SK-N-SH (cell line): Measurements from ENCODE around the gene GNPDA2. TPM values are rescaled to one million over a fixed set of nuclear protein-coding genes. Genes with fewer than 3 reads are reported as not detected.

Experiments used
- CTCF ChIA-PET: fragments of 300-600, 350-600 bp; formaldehyde crosslinking; extraction: SDS; loops from one replicate; lab custom pipeline; 2021; lab: Yijun Ruan, JAX
- POLR2A ChIA-PET: fragments of 350-600 bp; sonication (Branson Sonifier 250); formaldehyde crosslinking; extraction: SDS; loops from one replicate; lab custom pipeline; 2020; ENCODE audit warnings: antibody characterized with exemption, inconsistent platforms; lab: Yijun Ruan, JAX
- DNase-seq: peaks from one replicate; pipeline ENCODE4 v3.0.0; 2012
- H2AFZ ChIP-seq: fragments of 200-600 bp; sonication (generic); 2 replicates; pipeline ENCODE4 v1.8.1; 2016; ENCODE audit warnings: antibody characterized with exemption, mild to moderate bottlenecking, low read depth
- H3F3A ChIP-seq: fragments of 200-600 bp; sonication (generic); replicated peaks from 2 replicates; pipeline ENCODE3; 2016; ENCODE audit warnings: antibody characterized with exemption, mild to moderate bottlenecking; ENCODE audit not compliant: insufficient read depth
- H3K27ac ChIP-seq, 2 experiments: fragments of 200-500 bp in 1 of 2; fragments of 200-600 bp in 1 of 2; sonication (Bioruptor generic) in 1 of 2; sonication (generic), shearing (Covaris generic) in 1 of 2; 2 replicates each; pipeline versions ENCODE4 v1.5.1 to v1.6.1; 2014 to 2016; ENCODE audit warnings: low read depth in 2 of 2, inconsistent platforms in 1 of 2, low read length in 1 of 2, mild to moderate bottlenecking in 1 of 2, mixed read lengths in 1 of 2
- H3K27me3 ChIP-seq: fragments of 200-600 bp; sonication (generic), shearing (Covaris generic); 2 replicates; pipeline ENCODE4 v1.6.1; 2016; ENCODE audit warnings: mixed run types; ENCODE audit not compliant: insufficient read depth
- H3K36me3 ChIP-seq, 2 experiments: fragments of 200-500 bp in 1 of 2; fragments of 200-600 bp in 1 of 2; sonication (Bioruptor generic) in 1 of 2; sonication (generic) in 1 of 2; replicated peaks in 1 of 2; 2 replicates each; pipeline versions ENCODE3 to v1.5.1; 2014 to 2016; ENCODE audit warnings: low read length in 1 of 2, mild to moderate bottlenecking in 1 of 2; ENCODE audit not compliant: insufficient read depth in 2 of 2, control insufficient read depth in 1 of 2
- H3K4me1 ChIP-seq, 2 experiments: fragments of 200-500 bp in 1 of 2; fragments of 200-600 bp in 1 of 2; sonication (Bioruptor generic) in 1 of 2; sonication (generic), shearing (Covaris generic) in 1 of 2; 2 replicates each; pipeline versions ENCODE4 v1.5.1 to v1.6.1; 2014 to 2016; ENCODE audit warnings: low read depth in 1 of 2, low read length in 1 of 2, mixed run types in 1 of 2; ENCODE audit not compliant: insufficient read depth in 2 of 2, control insufficient read depth in 1 of 2
- H3K4me2 ChIP-seq: fragments of 200-600 bp; sonication (generic), shearing (Covaris generic); 2 replicates; pipeline ENCODE4 v1.6.1; 2017; ENCODE audit warnings: mixed run types
- H3K4me3 ChIP-seq, 2 experiments: fragments of 200-500 bp in 1 of 2; fragments of 200-600 bp in 1 of 2; sonication (Bioruptor generic) in 1 of 2; sonication (generic), shearing (Covaris generic) in 1 of 2; 2 replicates each; pipeline versions ENCODE4 v1.5.1 to v1.8.1; 2014 to 2016; ENCODE audit warnings: low read depth in 2 of 2, inconsistent platforms in 1 of 2, low read length in 1 of 2, mild to moderate bottlenecking in 1 of 2, mixed read lengths in 1 of 2, moderate library complexity in 1 of 2
- H3K79me2 ChIP-seq: fragments of 200-600 bp; sonication (generic); 2 replicates; pipeline ENCODE4 v1.8.1; 2017; ENCODE audit warnings: mild to moderate bottlenecking; ENCODE audit not compliant: insufficient read depth
- H3K9ac ChIP-seq: fragments of 200-600 bp; sonication (generic); 2 replicates; pipeline ENCODE4 v1.6.1; 2017; ENCODE audit warnings: mixed run types
- H3K9me2 ChIP-seq: fragments of 200-600 bp; sonication (generic); 2 replicates; pipeline ENCODE4 v1.6.1; 2017; ENCODE audit warnings: mixed run types
- H3K9me3 ChIP-seq: fragments of 200-600 bp; sonication (generic); 2 replicates; pipeline ENCODE4 v1.6.1; 2017; ENCODE audit warnings: mixed run types, mild to moderate bottlenecking, moderate library complexity
- H4K20me1 ChIP-seq: fragments of 200-600 bp; sonication (generic); 2 replicates; pipeline ENCODE4 v1.6.1; 2017; ENCODE audit warnings: mild to moderate bottlenecking, mixed run types; ENCODE audit not compliant: insufficient read depth
- CHD2 ChIP-seq: fragments of 150-350 bp; IDR thresholded peaks from 2 replicates; pipeline ENCODE4 v1.6.1; 2018; ENCODE audit warnings: low read length; ENCODE audit not compliant: partially characterized antibody
- ELF1 ChIP-seq: IDR thresholded peaks from 2 replicates; pipeline ENCODE4 v1.4.0; 2012
- EP300 ChIP-seq, 2 experiments: IDR thresholded peaks; 2 replicates each; pipeline versions ENCODE4 v1.4.0 to v1.6.1; 2012; ENCODE audit warnings: borderline replicate concordance in 1 of 2, low read depth in 1 of 2, low read length in 1 of 2
- FOSL2 ChIP-seq: IDR thresholded peaks from 2 replicates; pipeline ENCODE4 v1.4.0; 2012; ENCODE audit warnings: low read depth, mild to moderate bottlenecking, moderate library complexity, borderline replicate concordance
- FOXJ3 ChIP-seq: sonication (generic); formaldehyde crosslinking; IDR thresholded peaks from 2 replicates; pipeline ENCODE4 v1.5.1; 2020; ENCODE audit warnings: mild to moderate bottlenecking, missing genetic modification reagents
- GATA2 ChIP-seq: sonication (generic); formaldehyde crosslinking; IDR thresholded peaks from 2 replicates; pipeline ENCODE4 v1.5.0; 2020; ENCODE audit warnings: mild to moderate bottlenecking, missing genetic modification reagents
- NRF1 ChIP-seq: IDR thresholded peaks from 2 replicates; pipeline ENCODE4 v1.6.1; 2012; ENCODE audit warnings: low read depth, mild to moderate bottlenecking, low read length
- POLR2AphosphoS5 ChIP-seq: IDR thresholded peaks from 2 replicates; pipeline ENCODE4 v1.6.1; 2012; ENCODE audit warnings: low read depth, low read length
- RCOR1 ChIP-seq: fragments of 150-350 bp; IDR thresholded peaks from 2 replicates; pipeline ENCODE4 v1.6.1; 2017; ENCODE audit warnings: antibody characterized with exemption, low read length
- SIN3A ChIP-seq: IDR thresholded peaks from 2 replicates; pipeline ENCODE4 v1.6.1; 2012; ENCODE audit warnings: low read depth, mild to moderate bottlenecking, low read length, moderate library complexity, borderline replicate concordance
- WGBS: methylation state at CpG from one replicate; pipeline ENCODE4 v1.1.6; 2017; ENCODE audit warnings: low lambda C conversion rate; 5-methylcytosine and 5-hydroxymethylcytosine counted together
- polyA plus RNA-seq, 3 experiments: library from polyadenylated mRNA; depleted of rRNA; stranded (reverse); fragments of >200 nt; gene quantifications; 2 replicates each; pipeline ENCODE4 v1.2.3, GENCODE V29; 2012
- TF ChIP-seq, protein P1 (sequence below): IDR thresholded peaks from 2 replicates; pipeline ENCODE4 v1.4.0; 2012; ENCODE audit warnings: low read depth
- TF ChIP-seq, protein P2 (sequence below): IDR thresholded peaks from 2 replicates; pipeline ENCODE4 v1.4.0; 2012; ENCODE audit warnings: low read depth, borderline replicate concordance

Gene GNPDA2
- polyA plus RNA-seq, 1 of the 3 experiments (the other 2 are of a cell fraction) = 7.8 TPM

DNA sequence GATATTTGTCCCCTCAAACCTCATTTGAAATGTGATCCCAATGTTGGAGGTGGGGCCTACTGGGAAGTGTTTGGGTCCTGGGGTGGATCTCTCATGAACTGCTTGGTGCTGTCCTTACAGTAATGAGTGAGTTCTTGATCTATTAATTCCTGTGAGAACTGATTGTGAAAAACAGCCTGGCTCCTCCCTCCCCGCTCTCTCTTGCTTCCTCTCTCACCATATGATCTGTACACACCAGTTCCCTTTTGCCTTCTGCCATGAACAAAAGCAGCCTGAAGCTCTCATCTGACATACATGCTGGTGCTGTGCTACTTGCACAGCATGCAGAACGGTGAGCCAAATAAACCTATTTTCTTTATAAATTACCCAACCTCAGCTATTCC, 63.7 kb downstream of the GNPDA2 start:
- Histone ChIP-seq H3K36me3 (no peaks in the 10 kb centered on the region), H3F3A (no peaks in the 10 kb centered on the region), H3K9ac (no peak overlapping the region), H3K9me3 (no peaks in the 10 kb centered on the region), H3K27ac (no peak overlapping the region), H2AFZ (no peak overlapping the region), H4K20me1 (no peaks in the 10 kb centered on the region), H3K4me3 (no peak overlapping the region), H3K4me1 (no peaks in the 10 kb centered on the region), H3K9me2 (no peaks in the 10 kb centered on the region), H3K79me2 (no peaks in the 10 kb centered on the region), H3K4me2 (no peak overlapping the region), H3K27me3 (no peaks in the 10 kb centered on the region; the same call in 1 of the 2 replicates)
- POLR2A ChIA-PET = no interaction called here
- WGBS = 49% methylated on average over 2 of the region's 2 CpGs
- TF ChIP-seq CHD2 = no peak
- TF ChIP-seq POLR2AphosphoS5 = no peak
- TF ChIP-seq GATA2 (CRISPR knock-in tag) = no peak
- TF ChIP-seq, protein P1, sequence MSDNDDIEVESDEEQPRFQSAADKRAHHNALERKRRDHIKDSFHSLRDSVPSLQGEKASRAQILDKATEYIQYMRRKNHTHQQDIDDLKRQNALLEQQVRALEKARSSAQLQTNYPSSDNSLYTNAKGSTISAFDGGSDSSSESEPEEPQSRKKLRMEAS = no peak
- TF ChIP-seq NRF1 = no peak
- TF ChIP-seq, protein P2, sequence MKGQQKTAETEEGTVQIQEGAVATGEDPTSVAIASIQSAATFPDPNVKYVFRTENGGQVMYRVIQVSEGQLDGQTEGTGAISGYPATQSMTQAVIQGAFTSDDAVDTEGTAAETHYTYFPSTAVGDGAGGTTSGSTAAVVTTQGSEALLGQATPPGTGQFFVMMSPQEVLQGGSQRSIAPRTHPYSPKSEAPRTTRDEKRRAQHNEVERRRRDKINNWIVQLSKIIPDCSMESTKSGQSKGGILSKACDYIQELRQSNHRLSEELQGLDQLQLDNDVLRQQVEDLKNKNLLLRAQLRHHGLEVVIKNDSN = no peak
- TF ChIP-seq RCOR1 = no peak
- TF ChIP-seq EP300 (IDR thresholded peaks at IDR 0.05; ENCODE audit: borderline replicate concordance in 1 of 2, low read depth in 1 of 2, low read length in 1 of 2) = no peak
- no peak for TF ChIP-seq ELF1
- CTCF ChIA-PET = no interaction called here
- DNase-seq = no peak

DNA sequence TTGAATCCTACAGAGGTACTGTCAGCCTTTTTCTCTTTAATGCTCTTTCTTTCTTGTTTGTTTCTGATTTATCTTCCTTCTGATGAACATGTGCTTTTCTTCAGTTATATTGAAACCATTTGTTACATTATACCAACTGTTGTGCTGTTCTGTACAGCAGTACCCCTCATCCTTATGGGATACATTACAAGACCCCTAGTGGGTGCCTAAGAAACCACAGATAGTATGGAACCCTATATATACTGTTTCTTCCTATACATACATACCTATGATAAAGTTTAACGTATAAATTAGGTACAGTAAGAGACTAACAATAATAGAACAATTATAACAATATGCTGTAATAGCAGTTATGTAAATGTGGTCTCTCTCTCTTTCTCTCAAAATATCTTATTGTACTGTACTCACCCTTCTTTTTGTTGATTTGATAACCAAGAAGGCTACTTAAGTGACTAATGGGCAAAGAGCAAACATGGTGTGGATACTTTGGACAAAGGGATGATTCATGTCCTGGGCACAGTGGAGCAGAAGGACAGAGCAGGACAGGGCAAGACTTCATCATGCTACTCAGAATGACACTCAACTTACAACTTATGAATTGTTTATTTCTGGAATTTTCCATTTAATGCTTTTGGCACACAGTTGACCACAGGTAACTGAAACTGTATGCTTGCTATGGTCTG, 64.3 kb downstream of the GNPDA2 start:
- no peak overlapping the region for H3K4me2 ChIP-seq
- no peaks in the 10 kb centered on the region for H3K4me1 ChIP-seq
- H3K36me3 ChIP-seq = no peaks in the 10 kb centered on the region
- CTCF ChIA-PET = no interaction called here
- 15% methylated on average over 1 of the region's 1 CpG for WGBS
- no peaks in the 10 kb centered on the region; the same call in 1 of the 2 replicates for H3K27me3 ChIP-seq
- H3F3A ChIP-seq = no peaks in the 10 kb centered on the region
- TF ChIP-seq EP300 (IDR thresholded peaks at IDR 0.05; ENCODE audit: borderline replicate concordance in 1 of 2, low read depth in 1 of 2, low read length in 1 of 2) (no peak), FOXJ3 (CRISPR knock-in tag) (no peak), SIN3A (no peak), FOSL2 (no peak)
- POLR2A ChIA-PET = no interaction called here
- no peaks in the 10 kb centered on the region for H3K9me3 ChIP-seq
- no peak overlapping the region for H3K4me3 ChIP-seq
- no peak overlapping the region for H2AFZ ChIP-seq
- no peak for DNase-seq
- H4K20me1 ChIP-seq = no peaks in the 10 kb centered on the region
- H3K27ac ChIP-seq = no peak overlapping the region
- no peaks in the 10 kb centered on the region for H3K9me2 ChIP-seq
- no peak overlapping the region for H3K9ac ChIP-seq
- H3K79me2 ChIP-seq = no peaks in the 10 kb centered on the region
